ENCODE measurements around the gene CFAP100.

DNA sequence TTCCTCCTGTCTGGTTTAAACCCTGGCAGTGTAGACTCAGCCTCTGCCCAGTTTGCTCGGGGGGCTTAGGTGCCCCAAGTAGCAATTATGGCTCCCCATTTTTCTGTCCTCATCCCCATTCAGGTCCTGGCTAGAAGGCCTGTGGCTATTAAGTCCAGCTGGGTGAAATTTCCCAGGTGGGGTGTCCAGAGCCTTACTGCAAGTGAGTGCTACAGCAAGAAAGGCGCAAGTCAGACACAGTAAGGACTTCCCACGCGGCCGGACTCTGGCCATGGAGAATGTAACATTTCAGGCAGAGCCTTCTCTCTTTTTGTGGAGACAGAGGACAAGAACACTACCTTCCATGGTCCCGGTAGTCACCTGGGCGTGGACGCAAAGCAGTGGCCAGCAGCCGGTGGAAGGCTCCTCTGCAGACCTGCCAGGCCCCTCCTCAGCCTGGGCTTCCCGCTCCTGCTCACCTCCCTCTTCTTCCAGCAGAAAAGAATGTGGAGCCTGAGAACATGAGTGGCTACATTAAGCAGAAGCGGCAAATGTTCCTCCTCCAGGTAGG lies 23.3 kb downstream of the CFAP100 start:
- TF ChIP-seq GATA2 (IDR thresholded peaks at IDR 0.05; ENCODE audit: low read depth, low read length): no peak
- TF ChIP-seq GATA3 (IDR thresholded peaks at IDR 0.05; ENCODE audit: low read depth, low read length): no peak
